ENCODE measurements around the gene CALCA.

GRCh38 chr11:14938936-14939335 lies 33.2 kb downstream of the CALCA start:
- TF ChIP-seq, protein P1, sequence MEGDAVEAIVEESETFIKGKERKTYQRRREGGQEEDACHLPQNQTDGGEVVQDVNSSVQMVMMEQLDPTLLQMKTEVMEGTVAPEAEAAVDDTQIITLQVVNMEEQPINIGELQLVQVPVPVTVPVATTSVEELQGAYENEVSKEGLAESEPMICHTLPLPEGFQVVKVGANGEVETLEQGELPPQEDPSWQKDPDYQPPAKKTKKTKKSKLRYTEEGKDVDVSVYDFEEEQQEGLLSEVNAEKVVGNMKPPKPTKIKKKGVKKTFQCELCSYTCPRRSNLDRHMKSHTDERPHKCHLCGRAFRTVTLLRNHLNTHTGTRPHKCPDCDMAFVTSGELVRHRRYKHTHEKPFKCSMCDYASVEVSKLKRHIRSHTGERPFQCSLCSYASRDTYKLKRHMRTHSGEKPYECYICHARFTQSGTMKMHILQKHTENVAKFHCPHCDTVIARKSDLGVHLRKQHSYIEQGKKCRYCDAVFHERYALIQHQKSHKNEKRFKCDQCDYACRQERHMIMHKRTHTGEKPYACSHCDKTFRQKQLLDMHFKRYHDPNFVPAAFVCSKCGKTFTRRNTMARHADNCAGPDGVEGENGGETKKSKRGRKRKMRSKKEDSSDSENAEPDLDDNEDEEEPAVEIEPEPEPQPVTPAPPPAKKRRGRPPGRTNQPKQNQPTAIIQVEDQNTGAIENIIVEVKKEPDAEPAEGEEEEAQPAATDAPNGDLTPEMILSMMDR (IDR thresholded peaks at IDR 0.05): no peak
- no peak for TF ChIP-seq POLR2A (IDR thresholded peaks at IDR 0.05)

Measured in body of pancreas (tissue), 4 donors.